ENCODE measurements around the gene PEAK3.

- TF ChIP-seq ZFP30 (CRISPR knock-in tag; IDR thresholded peaks at IDR 0.05; ENCODE audit: borderline replicate concordance) = no peak
- no peak for TF ChIP-seq L3MBTL2 (IDR thresholded peaks at IDR 0.05)
- no peak for TF ChIP-seq SREBF2 (CRISPR knock-in tag; IDR thresholded peaks at IDR 0.05)
- no peak for TF ChIP-seq THRA (IDR thresholded peaks at IDR 0.05)
- no peak for TF ChIP-seq MBD2 (IDR thresholded peaks at IDR 0.05; ENCODE audit: borderline replicate concordance, low read depth)
- no peak for TF ChIP-seq HDAC3 (IDR thresholded peaks at IDR 0.05; ENCODE audit: borderline replicate concordance, partially characterized antibody)
- no peak for TF ChIP-seq LARP7 (IDR thresholded peaks at IDR 0.05)
- TF ChIP-seq BACH1 (tag; IDR thresholded peaks at IDR 0.05) = no peak
- TF ChIP-seq MAX (CRISPR knock-in tag; IDR thresholded peaks at IDR 0.05) = no peak
Observed at GRCh38 chr19:2276429-2276986, 5.5 kb downstream of the PEAK3 start.
